Nephron (organoid): Measurements from ENCODE around the gene BLACAT1.

Experiments used
- H3K27ac Mint-ChIP-seq, 3 experiments: 2 replicates each; pipeline ENCODE4 v1.8.0; 2020; ENCODE audit warnings: mixed read lengths in 3 of 3, mild to moderate bottlenecking in 2 of 3, moderate library complexity in 1 of 3
- H3K27me3 Mint-ChIP-seq: 2 replicates; pipeline ENCODE4 v1.8.0; 2021; ENCODE audit warnings: low read depth, mild to moderate bottlenecking, moderate library complexity, mixed read lengths
- H3K36me3 Mint-ChIP-seq: 2 replicates; pipeline ENCODE4 v1.8.0; 2020; ENCODE audit warnings: low read depth, mixed read lengths
- H3K4me1 Mint-ChIP-seq: 2 replicates; pipeline ENCODE4 v1.8.0; 2020; ENCODE audit warnings: mixed read lengths
- H3K4me3 Mint-ChIP-seq, 3 experiments: 2 replicates each; pipeline ENCODE4 v1.8.0; 2020; ENCODE audit warnings: mild to moderate bottlenecking in 3 of 3, mixed read lengths in 3 of 3, moderate library complexity in 2 of 3
- H3K9me3 Mint-ChIP-seq: 2 replicates; pipeline ENCODE4 v1.8.0; 2020; ENCODE audit warnings: mixed read lengths
- TF ChIP-seq, protein P1 (sequence below), 3 experiments: fragments of 200-600 bp; sonication (generic); IDR thresholded peaks; one replicate each; pipeline ENCODE4 v1.5.0; 2021; ENCODE audit warnings: antibody characterized with exemption in 3 of 3; ENCODE audit not compliant: unreplicated experiment in 3 of 3

BLACAT1 gene

DNA sequence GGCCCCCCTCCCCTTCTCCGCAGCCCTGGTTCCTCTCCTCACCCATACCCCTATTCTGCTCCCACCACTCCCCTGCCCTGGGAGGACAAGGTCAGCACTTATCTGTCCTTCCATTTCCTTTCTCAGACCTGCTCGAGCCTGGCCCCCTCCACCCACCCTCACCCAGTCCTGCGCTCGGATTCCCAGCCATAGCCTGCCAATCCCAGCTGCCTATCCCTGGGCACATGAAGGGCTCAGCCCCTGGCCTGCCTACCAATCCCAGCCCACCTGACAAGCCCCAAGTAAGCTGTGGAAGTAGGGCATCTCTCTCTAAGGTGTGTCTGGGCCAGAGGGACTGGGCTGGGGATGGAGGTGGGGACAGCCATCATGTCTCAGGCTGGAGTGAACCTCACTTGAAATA is 5.4 kb downstream of the BLACAT1 start:
- Mint-ChIP-seq H3K36me3 (no peaks in the 10 kb centered on the region), H3K9me3 (no peaks in the 10 kb centered on the region), H3K4me3 (peak overlapping the region; percentile 62 to 84 (median 81)), H3K27me3 (peaks cover 54% of the 10 kb centered on the region), H3K4me1 (peaks cover 83% of the 10 kb centered on the region), H3K27ac (peak overlapping the region; percentile 90 to 95 (median 93))
- TF ChIP-seq, protein P1, sequence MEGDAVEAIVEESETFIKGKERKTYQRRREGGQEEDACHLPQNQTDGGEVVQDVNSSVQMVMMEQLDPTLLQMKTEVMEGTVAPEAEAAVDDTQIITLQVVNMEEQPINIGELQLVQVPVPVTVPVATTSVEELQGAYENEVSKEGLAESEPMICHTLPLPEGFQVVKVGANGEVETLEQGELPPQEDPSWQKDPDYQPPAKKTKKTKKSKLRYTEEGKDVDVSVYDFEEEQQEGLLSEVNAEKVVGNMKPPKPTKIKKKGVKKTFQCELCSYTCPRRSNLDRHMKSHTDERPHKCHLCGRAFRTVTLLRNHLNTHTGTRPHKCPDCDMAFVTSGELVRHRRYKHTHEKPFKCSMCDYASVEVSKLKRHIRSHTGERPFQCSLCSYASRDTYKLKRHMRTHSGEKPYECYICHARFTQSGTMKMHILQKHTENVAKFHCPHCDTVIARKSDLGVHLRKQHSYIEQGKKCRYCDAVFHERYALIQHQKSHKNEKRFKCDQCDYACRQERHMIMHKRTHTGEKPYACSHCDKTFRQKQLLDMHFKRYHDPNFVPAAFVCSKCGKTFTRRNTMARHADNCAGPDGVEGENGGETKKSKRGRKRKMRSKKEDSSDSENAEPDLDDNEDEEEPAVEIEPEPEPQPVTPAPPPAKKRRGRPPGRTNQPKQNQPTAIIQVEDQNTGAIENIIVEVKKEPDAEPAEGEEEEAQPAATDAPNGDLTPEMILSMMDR (IDR thresholded peaks at IDR 0.05; ENCODE audit: unreplicated experiment in 3 of 3) = peak in 1 of 3 experiments; percentile 2

GRCh38 chr1:205449750-205450443 is 5.9 kb downstream of the BLACAT1 start:
- H3K27ac Mint-ChIP-seq = peak overlapping the region; percentile 90 to 95 (median 93)
- peaks cover 48% of the 10 kb centered on the region for H3K27me3 Mint-ChIP-seq
- H3K4me1 Mint-ChIP-seq = peaks cover 89% of the 10 kb centered on the region
- H3K36me3 Mint-ChIP-seq = no peaks in the 10 kb centered on the region
- H3K4me3 Mint-ChIP-seq = peak overlapping the region; percentile 81 to 86 (median 84)
- no peaks in the 10 kb centered on the region for H3K9me3 Mint-ChIP-seq
- TF ChIP-seq, protein P1 (IDR thresholded peaks at IDR 0.05; ENCODE audit: unreplicated experiment in 3 of 3) = no peak

DNA sequence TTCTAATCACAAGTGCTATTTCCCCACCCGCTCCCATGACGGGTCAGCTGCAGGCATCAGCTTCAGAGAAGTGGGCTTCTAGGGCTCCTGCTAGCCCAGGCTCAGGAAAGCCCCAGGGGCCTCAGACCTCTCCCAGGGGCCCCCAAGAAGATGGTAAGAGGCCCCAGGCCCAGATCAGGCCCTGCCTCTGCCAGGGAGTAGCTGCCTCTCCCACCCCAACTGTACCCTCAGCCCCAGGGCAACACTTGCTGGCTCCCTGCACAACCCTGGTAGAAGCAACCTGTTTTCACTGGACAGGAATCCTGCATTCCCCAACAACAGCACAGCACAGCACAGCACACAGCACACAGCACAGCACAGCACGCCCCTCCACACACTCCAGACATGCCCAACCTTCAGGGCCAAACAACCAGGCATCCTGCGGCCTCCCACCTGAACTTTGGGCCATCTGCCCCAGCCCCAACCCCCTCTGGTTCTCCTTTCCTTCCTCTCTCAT is 6.5 kb downstream of the BLACAT1 start:
- Mint-ChIP-seq H3K9me3 (no peaks in the 10 kb centered on the region), H3K27me3 (peaks cover 46% of the 10 kb centered on the region), H3K4me3 (peak overlapping the region; percentile 81 to 86 (median 84)), H3K4me1 (peaks cover 89% of the 10 kb centered on the region), H3K27ac (peak overlapping the region; percentile 90 to 95 (median 93)), H3K36me3 (no peaks in the 10 kb centered on the region)
- TF ChIP-seq, protein P1 (IDR thresholded peaks at IDR 0.05; ENCODE audit: unreplicated experiment in 3 of 3) = no peak

GRCh38 chr1:205448540-205449253 is 7.1 kb downstream of the BLACAT1 start:
- peaks cover 40% of the 10 kb centered on the region for H3K27me3 Mint-ChIP-seq
- no peaks in the 10 kb centered on the region for H3K36me3 Mint-ChIP-seq
- no peaks in the 10 kb centered on the region for H3K9me3 Mint-ChIP-seq
- H3K4me1 Mint-ChIP-seq = peaks cover 93% of the 10 kb centered on the region
- H3K27ac Mint-ChIP-seq = peak overlapping the region; percentile 90 to 95 (median 93)
- peak overlapping the region; percentile 81 to 86 (median 84) for H3K4me3 Mint-ChIP-seq
- TF ChIP-seq, protein P1 (IDR thresholded peaks at IDR 0.05; ENCODE audit: unreplicated experiment in 3 of 3) = no peak

GRCh38 chr1:205447457-205448341 is 8.1 kb downstream of the BLACAT1 start:
- Mint-ChIP-seq H3K27ac (peak overlapping the region; percentile 90 to 95 (median 91)), H3K4me3 (peak overlapping the region; percentile 66 to 84 (median 81)), H3K9me3 (no peaks in the 10 kb centered on the region), H3K4me1 (peaks cover 94% of the 10 kb centered on the region), H3K36me3 (no peaks in the 10 kb centered on the region), H3K27me3 (peaks cover 30% of the 10 kb centered on the region)
- TF ChIP-seq, protein P1 (IDR thresholded peaks at IDR 0.05; ENCODE audit: unreplicated experiment in 3 of 3) = no peak
